ENCODE measurements around the gene NPAS3. TPM values are rescaled to one million over a fixed set of nuclear protein-coding genes. Genes with fewer than 3 reads are reported as not detected.

The NPAS3 gene
- total and polyA plus RNA-seq, 2 of the 8 experiments (the other 6 are each of a cell fraction or from before 2014, with no cell fraction given) = 0.11 to 0.60 TPM

GRCh38 chr14:33561488-33562175 lies 623.0 kb downstream of the NPAS3 start (continued):
- TF ChIP-seq EGR1 (IDR thresholded peaks at IDR 0.05; ENCODE audit: borderline replicate concordance, low read depth, low read length) (no peak), NANOG (IDR thresholded peaks at IDR 0.05; ENCODE audit: insufficient read depth, low read depth, low read length, poor library complexity, severe bottlenecking) (no peak), RNF2 (IDR thresholded peaks at IDR 0.05; ENCODE audit: borderline replicate concordance, low read depth, low read length, missing control alignments, poor library complexity, severe bottlenecking) (no peak), CTCF (IDR thresholded peaks at IDR 0.05; ENCODE audit: control extremely low read depth in 1 of 3, insufficient read depth in 1 of 3, low read depth in 1 of 3, low read length in 3 of 3) (no peak), SP4 (IDR thresholded peaks at IDR 0.05; ENCODE audit: low read length) (no peak)

All from H1 (cell line).